HEK293T (cell line): Measurements from ENCODE around the gene CAMK1.

Source experiments
- FOXA1 ChIP-seq: fragments of 450-650 bp; IDR thresholded peaks from 2 replicates; pipeline ENCODE4 v1.6.1; 2016; ENCODE audit warnings: mild to moderate bottlenecking
- PKNOX1 ChIP-seq: fragments of 450-650 bp; IDR thresholded peaks from 2 replicates; pipeline ENCODE4 v1.6.1; 2016
- TARDBP ChIP-seq: fragments of 450-650 bp; IDR thresholded peaks from 2 replicates; pipeline ENCODE4 v1.6.1; 2016

DNA sequence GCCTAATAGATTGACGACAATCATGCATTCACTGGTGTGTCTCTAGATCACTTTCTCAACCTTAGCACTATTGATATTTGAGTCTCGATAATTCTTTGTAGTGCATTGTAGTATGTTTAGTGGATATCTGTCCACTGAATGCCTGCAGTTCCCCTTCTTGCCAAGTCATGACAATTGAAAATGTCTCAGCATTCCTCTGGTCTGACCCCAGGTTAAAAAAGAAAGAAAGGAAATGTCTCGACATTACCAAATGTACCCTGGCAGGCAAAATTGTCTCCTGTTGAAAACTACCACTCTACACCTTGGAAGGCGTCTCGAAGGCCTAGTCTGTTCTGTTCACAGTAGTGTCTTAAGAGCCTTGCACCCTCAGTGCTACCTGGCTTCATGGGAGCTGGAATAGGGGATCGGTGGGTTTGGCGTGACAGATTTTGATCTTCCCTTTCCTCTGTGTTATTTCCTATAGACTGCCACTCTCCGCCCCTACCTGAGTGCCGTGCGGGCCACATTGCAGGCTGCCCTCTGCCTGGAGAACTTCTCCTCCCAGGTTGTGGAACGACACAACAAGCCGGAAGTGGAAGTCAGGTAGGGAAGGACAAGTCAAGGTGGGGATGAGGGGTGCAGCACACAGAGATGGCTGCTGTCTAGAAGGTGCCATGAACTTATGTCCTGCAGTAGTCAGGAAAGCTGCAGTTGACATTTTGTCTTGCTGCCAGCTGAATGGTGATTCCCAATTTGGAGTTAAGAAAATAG is 27.6 kb upstream of the CAMK1 start:
- no peak for TF ChIP-seq FOXA1
- no peak for TF ChIP-seq PKNOX1
- no peak for TF ChIP-seq TARDBP
